OCI-LY3 (cell line): Measurements from ENCODE around the gene TMC2.
"Not testable (repeated sequence)": the region's sequence is repeated elsewhere in the genome, so short reads cannot be mapped to it uniquely, and the experiment has no call there.

Experiments used
- EZH2phosphoT487 ChIP-seq: fragments of 200-600 bp; shearing (Covaris generic); IDR thresholded peaks from 2 replicates; pipeline ENCODE4 v1.6.1; 2018; ENCODE audit warnings: antibody characterized with exemption, mixed run types, low read depth
- TF ChIP-seq, protein P1 (sequence below): fragments of 200-600, 300-600 bp; sonication (generic); IDR thresholded peaks from 2 replicates; pipeline ENCODE4 v1.5.1; 2014; ENCODE audit warnings: antibody characterized with exemption, low read length, low read depth

DNA sequence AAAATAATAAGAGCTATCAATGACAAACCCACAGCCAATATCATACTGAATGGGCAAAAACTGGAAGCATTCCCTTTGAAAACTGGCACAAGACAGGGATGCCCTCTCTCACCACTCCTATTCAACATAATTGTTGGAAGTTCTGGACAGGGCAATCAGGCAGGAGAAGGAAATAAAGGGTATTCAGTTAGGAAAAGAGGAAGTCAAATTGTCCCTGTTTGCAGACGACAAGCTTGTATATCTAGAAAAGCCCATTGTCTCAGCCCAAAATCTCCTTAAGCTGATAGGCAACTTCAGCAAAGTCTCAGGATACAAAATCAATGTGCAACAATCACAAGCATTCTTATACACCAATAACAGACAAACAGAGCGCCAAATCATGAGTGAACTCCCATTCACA, 31.6 kb upstream of the TMC2 start:
- TF ChIP-seq, protein P1, sequence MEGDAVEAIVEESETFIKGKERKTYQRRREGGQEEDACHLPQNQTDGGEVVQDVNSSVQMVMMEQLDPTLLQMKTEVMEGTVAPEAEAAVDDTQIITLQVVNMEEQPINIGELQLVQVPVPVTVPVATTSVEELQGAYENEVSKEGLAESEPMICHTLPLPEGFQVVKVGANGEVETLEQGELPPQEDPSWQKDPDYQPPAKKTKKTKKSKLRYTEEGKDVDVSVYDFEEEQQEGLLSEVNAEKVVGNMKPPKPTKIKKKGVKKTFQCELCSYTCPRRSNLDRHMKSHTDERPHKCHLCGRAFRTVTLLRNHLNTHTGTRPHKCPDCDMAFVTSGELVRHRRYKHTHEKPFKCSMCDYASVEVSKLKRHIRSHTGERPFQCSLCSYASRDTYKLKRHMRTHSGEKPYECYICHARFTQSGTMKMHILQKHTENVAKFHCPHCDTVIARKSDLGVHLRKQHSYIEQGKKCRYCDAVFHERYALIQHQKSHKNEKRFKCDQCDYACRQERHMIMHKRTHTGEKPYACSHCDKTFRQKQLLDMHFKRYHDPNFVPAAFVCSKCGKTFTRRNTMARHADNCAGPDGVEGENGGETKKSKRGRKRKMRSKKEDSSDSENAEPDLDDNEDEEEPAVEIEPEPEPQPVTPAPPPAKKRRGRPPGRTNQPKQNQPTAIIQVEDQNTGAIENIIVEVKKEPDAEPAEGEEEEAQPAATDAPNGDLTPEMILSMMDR = not testable (repeated sequence)
- TF ChIP-seq EZH2phosphoT487 = not testable (repeated sequence)
